Right renal cortex interstitium (tissue), 3 donors: ENCODE results near the gene HOXB9. TPM values are rescaled to one million over a fixed set of nuclear protein-coding genes. Genes with fewer than 3 reads are reported as not detected.

Experiments
- DNase-seq, 3 donors: peaks; one replicate each; pipeline ENCODE4 v3.0.0-alpha.2; 2013; ENCODE audit warnings: low read depth in 3 of 3, low spot score in 2 of 3
- polyA plus RNA-seq, 3 donors: library from polyadenylated mRNA; unstranded; fragments of 120-200 nt; gene quantifications; one replicate each; pipeline ENCODE4 v1.2.1, GENCODE V29; 2013; ENCODE audit not compliant: insufficient read length in 3 of 3

Gene HOXB9
- 10 to 100 TPM; 51.5 to 70.6 (median 68.4) TPM for polyA plus RNA-seq

DNA sequence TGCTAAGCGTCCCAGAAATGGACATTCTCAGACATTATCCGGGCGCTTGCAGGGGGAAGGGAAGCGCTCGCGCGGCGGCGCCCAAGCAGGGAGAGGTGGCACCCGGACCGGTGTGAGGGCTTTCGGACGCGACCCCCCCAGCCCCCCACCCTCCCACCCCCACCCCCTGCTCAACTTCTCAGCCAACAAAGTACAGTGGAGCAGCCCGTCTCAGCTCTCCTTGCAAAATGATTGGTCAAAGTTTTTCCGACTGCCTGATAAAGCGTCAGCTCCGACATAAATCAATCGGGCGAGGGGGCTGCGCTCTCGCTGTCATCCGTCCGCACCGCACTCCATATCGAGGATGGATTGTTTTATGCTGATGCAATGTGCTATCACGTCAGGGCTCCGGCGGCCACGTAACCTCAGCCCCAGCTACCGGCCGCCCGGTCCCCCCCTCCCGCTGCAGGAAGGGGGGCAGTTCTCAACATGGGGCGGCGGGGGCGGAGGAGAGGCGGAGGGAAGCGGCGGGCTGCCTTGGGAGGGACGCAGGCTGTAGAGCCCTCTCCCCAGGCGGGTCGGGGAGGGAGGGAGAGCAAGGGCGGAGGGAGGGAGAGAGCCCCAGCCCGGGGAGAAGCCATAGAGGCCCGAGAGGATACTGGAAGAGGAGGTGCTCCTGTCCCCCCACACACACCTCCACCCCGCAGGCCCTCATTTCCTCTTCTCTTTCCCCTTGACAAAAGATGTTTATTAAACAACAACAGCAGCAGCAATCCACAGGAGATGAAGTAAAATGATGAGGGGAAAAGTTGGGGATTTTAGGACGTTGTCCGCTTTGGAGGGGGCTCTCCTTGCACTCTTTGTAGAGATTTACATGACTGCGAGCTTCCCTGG, at the start of gene HOXB9:
Gene HOXB9, minus strand, starts transcription at position 114 of the 873 bp plus-strand sequence. Its CDS starts 89 bp downstream, at position 25.
- DNase-seq = no peak

- no peak for DNase-seq
Measured at GRCh38 chr17:48672340-48672739, 46.2 kb upstream of the HOXB9 start.

GRCh38 chr17:48671697-48672171, 45.6 kb upstream of the HOXB9 start:
- peak; percentile 52 to 66 (median 55) for DNase-seq

DNA sequence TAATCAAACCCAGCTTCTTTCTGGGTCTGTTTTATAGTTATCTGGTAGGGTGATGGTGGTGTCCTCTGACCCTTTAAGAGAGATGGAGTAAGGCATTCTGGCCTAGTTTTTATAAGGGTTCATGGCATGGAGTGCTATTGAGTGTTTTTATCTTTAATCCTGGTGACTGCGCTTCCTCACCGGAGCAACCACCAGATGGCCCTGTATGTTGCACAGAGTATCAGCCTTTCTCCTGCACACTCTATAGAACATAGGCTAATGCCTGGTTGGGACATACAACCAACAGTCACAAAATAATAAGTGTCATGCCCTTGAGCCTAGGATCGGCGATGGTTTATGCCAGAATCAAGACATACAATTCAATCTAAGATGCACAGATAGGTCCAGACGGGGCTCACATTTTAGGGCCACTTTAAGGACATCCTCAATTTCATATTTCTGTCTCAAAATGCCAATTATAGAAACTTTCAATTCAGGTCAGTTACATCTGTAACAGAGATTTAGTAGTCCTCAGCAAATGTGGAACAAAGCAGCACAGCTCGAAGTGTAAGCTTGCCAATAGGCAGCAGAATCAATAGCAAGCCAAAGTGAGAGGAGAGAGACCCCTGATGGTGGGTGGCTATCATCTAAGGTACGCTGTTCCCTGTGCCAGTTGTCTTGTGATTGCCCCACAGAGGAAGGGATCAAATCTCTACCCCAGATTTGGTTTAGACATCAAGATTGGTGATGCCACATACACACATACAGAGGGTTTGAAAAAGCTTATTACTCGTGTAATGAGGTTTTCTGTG, 37.2 kb upstream of the HOXB9 start:
- no peak for DNase-seq

DNA sequence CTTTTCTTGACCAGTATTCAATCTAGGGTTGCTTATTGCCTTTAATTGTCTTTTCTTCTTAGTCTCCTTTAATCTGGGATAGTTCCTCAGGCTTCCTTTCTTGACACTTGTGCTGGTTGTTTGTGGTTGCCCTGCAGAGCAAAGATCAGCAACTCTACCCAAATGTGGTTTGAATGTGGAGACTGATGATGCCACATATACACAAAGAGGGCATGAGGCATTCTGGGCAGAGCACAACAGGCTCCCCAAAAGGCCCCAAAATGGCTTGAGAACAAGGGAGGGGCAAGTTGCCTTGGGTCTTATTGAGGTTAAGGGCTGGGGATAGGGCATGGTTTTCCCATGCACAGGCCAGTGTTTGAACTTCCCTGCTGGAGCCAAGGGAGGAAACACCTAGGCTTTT, 29.8 kb upstream of the HOXB9 start:
- no peak for DNase-seq

GRCh38 chr17:48649741-48650140, 23.6 kb upstream of the HOXB9 start:
- no peak for DNase-seq

DNA sequence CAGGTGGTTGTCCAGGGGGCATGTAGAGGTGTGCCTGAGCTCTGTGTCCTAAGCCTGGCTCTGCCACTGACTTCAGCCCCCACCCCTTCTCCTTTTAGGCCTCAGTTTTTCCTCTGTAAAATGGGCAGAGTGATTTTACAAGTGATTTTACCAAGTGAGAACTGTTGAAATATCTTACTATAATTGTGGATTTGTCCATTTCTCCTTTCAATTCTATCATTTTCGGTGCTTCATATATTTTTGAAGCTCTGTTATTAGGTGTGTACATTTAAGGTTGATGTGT, 21.7 kb upstream of the HOXB9 start:
- no peak for DNase-seq

- no peak for DNase-seq
Measured at GRCh38 chr17:48647103-48647962, 21.2 kb upstream of the HOXB9 start.

- peak in 1 of 3 donors; percentile 49 for DNase-seq
Measured at GRCh38 chr17:48646183-48647102, 20.3 kb upstream of the HOXB9 start.

DNA sequence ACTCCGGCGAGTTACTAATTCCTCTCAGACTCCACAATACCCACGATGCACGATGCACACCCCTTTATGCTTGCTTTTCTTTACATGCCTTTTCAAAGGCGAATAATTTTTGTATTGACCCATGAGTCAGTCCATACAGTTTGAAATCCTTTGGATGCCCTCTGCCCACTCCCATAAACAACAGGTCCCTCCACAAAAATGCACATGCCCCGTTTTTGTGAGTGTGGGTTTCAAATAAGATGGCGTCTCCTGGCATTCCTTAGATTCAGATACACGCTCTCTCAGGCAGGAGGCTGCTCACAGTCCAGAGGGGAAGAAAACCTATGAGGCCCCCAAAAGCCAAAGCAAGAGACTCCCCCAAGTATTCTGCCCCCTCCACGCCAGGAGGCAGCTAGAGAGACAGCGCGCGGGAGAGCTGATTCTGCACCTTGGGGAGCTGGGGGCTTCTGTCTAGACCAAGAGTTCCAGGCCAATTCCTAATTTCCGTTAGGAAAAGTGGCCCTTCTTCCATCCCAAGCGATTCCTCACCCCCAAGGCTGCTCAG, 19.6 kb upstream of the HOXB9 start:
- no peak for DNase-seq

- no peak for DNase-seq
Measured at GRCh38 chr17:48644910-48645557, 18.9 kb upstream of the HOXB9 start.

DNA sequence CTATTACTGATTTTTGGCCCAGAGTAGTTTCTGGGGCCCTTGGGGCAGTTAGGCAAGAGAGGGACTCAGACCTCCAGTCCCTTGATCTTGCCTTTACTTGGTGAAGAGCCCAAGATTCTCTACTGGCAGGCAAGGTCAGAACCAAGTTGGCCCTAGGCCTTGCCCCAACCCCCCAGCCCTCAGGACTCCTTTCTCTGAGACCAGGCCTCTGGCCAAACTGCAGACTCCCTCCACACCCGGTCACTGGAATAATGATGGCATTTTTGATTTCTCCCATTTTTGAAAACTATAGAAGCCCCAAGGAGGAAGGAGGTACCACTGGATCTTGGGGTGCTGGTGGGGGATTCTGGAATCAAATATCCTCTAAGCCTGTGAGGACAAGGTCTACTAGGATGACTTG, 18.0 kb upstream of the HOXB9 start:
- DNase-seq = no peak

- no peak for DNase-seq
Measured at GRCh38 chr17:48643697-48644012, 17.5 kb upstream of the HOXB9 start.

DNA sequence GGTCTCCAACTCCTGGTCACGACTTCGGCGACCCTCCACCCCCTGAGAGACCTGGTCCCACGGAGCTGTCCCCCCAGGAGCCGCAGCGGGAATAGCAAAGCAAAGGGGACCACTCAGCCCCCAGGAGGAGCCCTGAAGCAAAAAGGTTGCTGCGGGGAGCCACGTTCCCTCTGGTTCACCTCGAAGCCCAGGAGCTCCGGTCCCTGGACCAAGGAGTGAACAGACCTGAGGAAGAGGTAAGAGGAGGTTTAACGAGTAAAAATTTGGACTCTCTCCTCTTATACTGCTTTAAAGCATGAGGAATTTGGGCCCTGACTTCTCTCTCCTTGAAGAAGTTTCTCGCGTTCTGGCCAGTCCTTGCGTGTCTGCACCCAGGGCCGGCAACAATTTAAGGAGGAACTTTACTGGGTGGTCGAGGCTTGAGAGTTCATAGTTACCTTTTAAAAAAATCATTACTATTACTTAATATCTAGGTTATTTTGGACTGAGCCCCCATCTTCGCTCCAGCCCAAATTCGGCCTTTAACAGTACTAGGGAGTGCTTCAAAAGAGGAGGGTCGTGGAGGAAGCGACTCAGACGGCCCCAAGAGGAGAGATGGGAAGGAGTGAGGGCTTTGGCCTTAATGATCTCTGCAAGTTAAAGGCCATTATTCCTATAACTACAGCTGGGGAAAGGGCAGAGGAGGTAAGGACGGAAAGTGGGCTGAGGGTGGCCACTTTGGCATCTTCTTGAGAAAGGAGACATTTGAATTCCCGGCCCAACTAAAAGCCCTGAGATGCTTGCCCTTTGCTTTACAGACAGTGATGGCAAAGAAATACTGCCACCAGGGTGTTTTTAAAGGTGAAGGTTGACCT, 16.9 kb upstream of the HOXB9 start:
- no peak for DNase-seq

GRCh38 chr17:48642059-48642842, 16.1 kb upstream of the HOXB9 start:
- no peak for DNase-seq

DNA sequence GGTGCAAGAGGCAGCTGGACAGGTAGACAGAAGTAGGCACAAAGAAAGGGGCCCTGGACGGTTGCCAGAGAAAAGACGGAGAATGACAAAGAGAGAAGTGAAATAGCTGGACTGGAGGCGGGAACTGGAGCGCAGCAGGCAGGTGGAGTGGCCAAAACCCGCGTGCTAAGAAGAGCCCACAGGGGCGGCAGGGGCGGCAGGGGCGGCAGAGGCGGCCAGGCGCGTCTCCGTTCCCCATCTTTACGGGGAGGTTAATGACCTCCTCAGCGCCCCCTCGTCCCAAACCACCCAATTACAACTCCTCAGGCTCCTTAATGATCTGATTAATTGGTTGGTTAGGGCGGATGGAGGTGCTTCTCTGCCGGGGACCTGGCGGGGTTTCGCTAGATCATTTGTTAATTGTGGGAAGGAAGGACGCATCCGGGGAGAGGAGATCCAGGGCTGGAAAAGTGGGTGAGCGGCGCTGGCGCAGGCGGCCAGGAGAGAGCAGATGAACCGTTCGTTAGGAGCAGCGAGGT, 15.4 kb upstream of the HOXB9 start:
- DNase-seq = no peak

GRCh38 chr17:48640858-48641180, 14.7 kb upstream of the HOXB9 start:
- no peak for DNase-seq
